ENCODE results near the gene FAM50B.

Gene FAM50B

DNA sequence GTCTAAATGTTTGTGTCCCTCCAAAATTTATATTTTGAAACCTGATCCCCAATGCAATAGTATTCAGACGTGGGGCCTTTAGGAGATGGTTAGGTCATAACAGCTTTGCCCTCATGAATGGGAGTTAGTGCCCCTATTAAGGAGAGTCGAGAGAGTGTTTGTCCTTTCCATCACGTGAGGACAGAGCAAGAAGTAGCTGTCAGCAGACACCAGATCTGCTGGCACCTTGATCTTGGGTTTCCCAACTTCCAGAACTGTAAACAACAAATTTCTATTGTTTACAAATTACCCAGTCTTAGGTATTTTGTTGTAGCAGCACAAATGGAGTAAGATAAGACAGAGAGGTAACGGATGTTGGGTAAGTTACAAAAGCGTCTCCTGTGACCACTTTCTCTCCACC, 46.6 kb downstream of the FAM50B start:
- H3K27me3 ChIP-seq (ENCODE audit: insufficient read depth, low read depth, severe bottlenecking), result no peaks in the 10 kb centered on the region
- peaks cover 4% of the 10 kb centered on the region for H3K9me3 ChIP-seq (ENCODE audit: severe bottlenecking)
- TF ChIP-seq, protein P1, sequence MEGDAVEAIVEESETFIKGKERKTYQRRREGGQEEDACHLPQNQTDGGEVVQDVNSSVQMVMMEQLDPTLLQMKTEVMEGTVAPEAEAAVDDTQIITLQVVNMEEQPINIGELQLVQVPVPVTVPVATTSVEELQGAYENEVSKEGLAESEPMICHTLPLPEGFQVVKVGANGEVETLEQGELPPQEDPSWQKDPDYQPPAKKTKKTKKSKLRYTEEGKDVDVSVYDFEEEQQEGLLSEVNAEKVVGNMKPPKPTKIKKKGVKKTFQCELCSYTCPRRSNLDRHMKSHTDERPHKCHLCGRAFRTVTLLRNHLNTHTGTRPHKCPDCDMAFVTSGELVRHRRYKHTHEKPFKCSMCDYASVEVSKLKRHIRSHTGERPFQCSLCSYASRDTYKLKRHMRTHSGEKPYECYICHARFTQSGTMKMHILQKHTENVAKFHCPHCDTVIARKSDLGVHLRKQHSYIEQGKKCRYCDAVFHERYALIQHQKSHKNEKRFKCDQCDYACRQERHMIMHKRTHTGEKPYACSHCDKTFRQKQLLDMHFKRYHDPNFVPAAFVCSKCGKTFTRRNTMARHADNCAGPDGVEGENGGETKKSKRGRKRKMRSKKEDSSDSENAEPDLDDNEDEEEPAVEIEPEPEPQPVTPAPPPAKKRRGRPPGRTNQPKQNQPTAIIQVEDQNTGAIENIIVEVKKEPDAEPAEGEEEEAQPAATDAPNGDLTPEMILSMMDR (IDR thresholded peaks at IDR 0.05; ENCODE audit: low read depth, low read length), result no peak
- no peak for DNase-seq
- H3K36me3 ChIP-seq, result no peaks in the 10 kb centered on the region
- H3K27ac ChIP-seq, result no peak overlapping the region
- no peak overlapping the region for H3K4me3 ChIP-seq (ENCODE audit: low read depth, low read length)

DNA sequence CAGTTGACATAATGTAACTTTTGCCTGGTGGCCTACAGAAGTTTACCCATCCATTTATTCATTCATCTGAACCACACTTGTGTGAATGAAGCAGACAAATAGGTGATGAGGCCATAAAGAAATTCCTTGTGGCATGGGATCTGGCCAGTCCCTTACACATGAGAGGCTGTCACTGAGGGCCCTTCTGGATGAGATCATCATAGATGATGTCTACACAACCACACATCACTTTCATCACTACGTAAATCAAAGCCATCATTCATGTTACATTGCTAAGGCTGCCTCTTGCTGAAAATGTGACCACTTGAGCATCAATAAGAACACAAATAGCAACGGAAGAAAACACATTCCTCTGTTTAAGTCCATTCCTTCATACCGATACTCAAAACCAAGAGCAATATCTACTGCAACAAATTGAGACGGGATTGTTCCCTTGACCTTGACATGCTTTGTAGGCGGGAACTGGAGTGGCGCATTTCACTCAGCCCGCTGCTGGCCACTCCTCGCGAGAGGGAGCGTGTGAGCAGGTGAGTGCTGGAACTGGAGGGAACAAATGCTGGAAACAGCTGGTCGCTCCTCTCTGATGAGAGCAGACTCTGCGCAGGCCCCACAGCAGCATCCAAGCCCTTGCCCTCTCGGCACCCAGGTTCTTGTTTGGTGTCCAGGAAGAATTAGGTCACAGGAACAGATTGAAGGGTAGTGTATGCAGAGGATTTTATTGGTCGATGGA, 49.3 kb downstream of the FAM50B start:
- no peaks in the 10 kb centered on the region for H3K27me3 ChIP-seq (ENCODE audit: insufficient read depth, low read depth, severe bottlenecking)
- H3K4me3 ChIP-seq (ENCODE audit: low read depth, low read length), result no peak overlapping the region
- TF ChIP-seq, protein P1 (IDR thresholded peaks at IDR 0.05; ENCODE audit: low read depth, low read length), result no peak
- DNase-seq, result no peak
- H3K27ac ChIP-seq, result no peak overlapping the region
- no peaks in the 10 kb centered on the region for H3K36me3 ChIP-seq
- peaks cover 4% of the 10 kb centered on the region for H3K9me3 ChIP-seq (ENCODE audit: severe bottlenecking)

DNA sequence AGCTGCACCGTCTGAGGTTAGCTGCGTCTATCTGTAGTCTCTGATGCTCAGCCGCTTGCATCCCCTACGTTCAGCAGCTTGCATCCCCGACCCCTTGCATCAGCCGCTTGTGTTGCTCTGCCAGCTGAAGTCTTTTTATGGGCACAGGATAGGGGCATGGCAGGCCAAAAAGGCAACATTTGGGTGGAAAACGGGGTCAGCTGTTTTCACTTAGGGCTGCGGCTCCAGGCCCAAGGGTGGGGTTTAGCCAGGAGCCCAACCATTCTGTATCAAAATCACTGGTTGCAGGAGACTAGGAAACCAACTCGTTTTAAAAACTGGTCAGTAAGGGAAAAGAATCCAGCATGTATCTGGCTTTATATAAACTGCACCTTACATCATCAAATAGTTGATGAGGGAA, 49.9 kb downstream of the FAM50B start:
- Histone ChIP-seq H3K9me3 (ENCODE audit: severe bottlenecking) (peaks cover 4% of the 10 kb centered on the region), H3K27me3 (ENCODE audit: insufficient read depth, low read depth, severe bottlenecking) (no peaks in the 10 kb centered on the region), H3K4me3 (ENCODE audit: low read depth, low read length) (no peak overlapping the region), H3K27ac (no peak overlapping the region), H3K36me3 (no peaks in the 10 kb centered on the region)
- no peak for DNase-seq
- TF ChIP-seq, protein P1 (IDR thresholded peaks at IDR 0.05; ENCODE audit: low read depth, low read length), result no peak

DNA sequence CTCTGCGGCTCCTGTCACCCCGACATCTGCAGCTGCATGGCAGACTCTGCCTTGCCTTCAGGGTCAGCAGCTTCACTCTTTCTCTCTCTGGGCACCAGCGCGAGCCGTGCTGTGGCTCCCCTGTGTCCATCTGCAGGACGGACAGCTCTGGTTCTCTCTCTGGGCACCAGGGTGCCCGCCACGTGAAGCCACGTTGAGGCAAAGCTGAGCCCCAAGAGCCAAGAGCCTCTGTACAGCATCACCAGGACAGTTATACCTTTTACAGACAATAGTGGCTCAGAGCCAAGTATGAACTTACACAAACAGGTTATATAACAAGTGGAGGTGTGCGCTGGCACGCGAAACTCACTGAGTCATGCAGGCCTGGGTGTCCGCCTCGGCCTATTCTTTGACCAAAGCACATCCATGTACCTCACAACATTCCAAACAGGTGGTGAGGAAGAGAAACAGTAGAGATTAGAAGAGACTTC, 50.8 kb downstream of the FAM50B start:
- TF ChIP-seq, protein P1 (IDR thresholded peaks at IDR 0.05; ENCODE audit: low read depth, low read length), result no peak
- Histone ChIP-seq H3K27me3 (ENCODE audit: insufficient read depth, low read depth, severe bottlenecking) (no peaks in the 10 kb centered on the region), H3K9me3 (ENCODE audit: severe bottlenecking) (peaks cover 4% of the 10 kb centered on the region), H3K4me3 (ENCODE audit: low read depth, low read length) (no peak overlapping the region), H3K36me3 (no peaks in the 10 kb centered on the region), H3K27ac (no peak overlapping the region)
- DNase-seq, result no peak

Data from WERI-Rb-1 (cell line).